Nephron progenitor cell (in vitro differentiated cells): Measurements from ENCODE around the gene MMP19.

ENCODE experiments used
- DNase-seq: peaks from one replicate; pipeline ENCODE4 v3.0.0; 2021
- H3K27ac Mint-ChIP-seq: 2 replicates; pipeline ENCODE4 v1.8.0; 2021; ENCODE audit warnings: mild to moderate bottlenecking, moderate library complexity, mixed read lengths
- H3K27me3 Mint-ChIP-seq: 2 replicates; pipeline ENCODE4 v1.8.0; 2021; ENCODE audit warnings: mild to moderate bottlenecking, low read depth, mixed read lengths; ENCODE audit not compliant: poor library complexity
- H3K36me3 Mint-ChIP-seq: 2 replicates; pipeline ENCODE4 v1.8.0; 2021; ENCODE audit warnings: low read depth, mixed read lengths
- H3K4me1 Mint-ChIP-seq: 2 replicates; pipeline ENCODE4 v1.8.0; 2021; ENCODE audit warnings: mixed read lengths
- H3K4me3 Mint-ChIP-seq: 2 replicates; pipeline ENCODE4 v1.8.0; 2021; ENCODE audit warnings: mild to moderate bottlenecking, moderate library complexity, mixed read lengths
- H3K9me3 Mint-ChIP-seq: 2 replicates; pipeline ENCODE4 v1.8.0; 2021; ENCODE audit warnings: mild to moderate bottlenecking, moderate library complexity, mixed read lengths
- TF ChIP-seq, protein P1 (sequence below): fragments of 200-600 bp; sonication (generic); IDR thresholded peaks from 2 replicates; pipeline ENCODE4 v1.5.0; 2021; ENCODE audit warnings: antibody characterized with exemption

Gene MMP19

DNA sequence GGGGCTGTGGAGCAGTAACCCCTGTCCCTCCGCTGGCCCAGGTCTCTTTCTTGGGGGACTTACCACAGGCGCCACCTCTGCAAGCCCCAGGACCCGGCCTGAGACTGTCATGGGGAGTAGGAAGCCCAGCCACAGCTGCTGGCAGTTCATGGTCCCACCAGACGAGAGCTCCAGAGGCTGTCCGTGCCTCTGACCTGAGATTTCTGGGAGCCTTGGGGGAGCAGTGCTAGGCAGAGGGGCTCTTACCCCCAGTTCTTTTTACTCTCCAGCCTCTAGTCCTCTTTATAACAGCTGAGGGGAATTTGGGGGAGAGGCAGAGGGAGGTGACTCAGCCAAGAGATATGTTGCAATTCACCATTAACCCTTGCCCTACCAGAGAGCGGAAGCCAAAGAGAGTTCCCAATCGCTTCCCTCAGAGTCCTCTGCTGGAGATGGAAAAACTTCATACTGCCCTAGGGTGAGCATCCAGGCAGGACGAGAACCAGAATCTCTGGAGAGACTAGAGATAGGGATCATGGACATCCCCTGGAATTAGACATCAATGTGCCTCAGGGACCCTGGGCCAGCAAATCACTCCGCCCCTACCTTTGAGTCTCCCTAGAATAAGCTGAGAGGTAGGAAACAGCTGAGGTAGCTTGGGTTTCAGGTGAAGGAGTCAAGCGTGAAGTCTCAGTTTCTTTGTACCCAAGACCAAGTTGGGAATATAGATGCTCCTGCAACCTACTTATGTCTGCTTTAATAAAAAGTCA, at the start of gene MMP19:
TSS of gene MMP19 (minus strand) at position 256 of the 749 bp plus-strand sequence. CDS start at position 150, 106 bp downstream.
- no peak for DNase-seq
- Mint-ChIP-seq H3K9me3 (no peaks in the 10 kb centered on the region), H3K27ac (peak within 1 kb of the TSS; percentile 89), H3K27me3 (no peaks in the 10 kb centered on the region), H3K36me3 (no peaks in the 10 kb centered on the region), H3K4me3 (no peak within 1 kb of the TSS), H3K4me1 (peaks cover 64% of the 10 kb centered on the region)
- TF ChIP-seq, protein P1, sequence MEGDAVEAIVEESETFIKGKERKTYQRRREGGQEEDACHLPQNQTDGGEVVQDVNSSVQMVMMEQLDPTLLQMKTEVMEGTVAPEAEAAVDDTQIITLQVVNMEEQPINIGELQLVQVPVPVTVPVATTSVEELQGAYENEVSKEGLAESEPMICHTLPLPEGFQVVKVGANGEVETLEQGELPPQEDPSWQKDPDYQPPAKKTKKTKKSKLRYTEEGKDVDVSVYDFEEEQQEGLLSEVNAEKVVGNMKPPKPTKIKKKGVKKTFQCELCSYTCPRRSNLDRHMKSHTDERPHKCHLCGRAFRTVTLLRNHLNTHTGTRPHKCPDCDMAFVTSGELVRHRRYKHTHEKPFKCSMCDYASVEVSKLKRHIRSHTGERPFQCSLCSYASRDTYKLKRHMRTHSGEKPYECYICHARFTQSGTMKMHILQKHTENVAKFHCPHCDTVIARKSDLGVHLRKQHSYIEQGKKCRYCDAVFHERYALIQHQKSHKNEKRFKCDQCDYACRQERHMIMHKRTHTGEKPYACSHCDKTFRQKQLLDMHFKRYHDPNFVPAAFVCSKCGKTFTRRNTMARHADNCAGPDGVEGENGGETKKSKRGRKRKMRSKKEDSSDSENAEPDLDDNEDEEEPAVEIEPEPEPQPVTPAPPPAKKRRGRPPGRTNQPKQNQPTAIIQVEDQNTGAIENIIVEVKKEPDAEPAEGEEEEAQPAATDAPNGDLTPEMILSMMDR, result no peak

- H3K27me3 Mint-ChIP-seq, result peaks cover 3% of the 10 kb centered on the region
- no peak overlapping the region for H3K4me3 Mint-ChIP-seq
- H3K27ac Mint-ChIP-seq, result no peak overlapping the region
- no peaks in the 10 kb centered on the region for H3K4me1 Mint-ChIP-seq
- TF ChIP-seq, protein P1, result no peak
- no peak for DNase-seq
- peaks cover 12% of the 10 kb centered on the region for H3K36me3 Mint-ChIP-seq
- H3K9me3 Mint-ChIP-seq, result peaks cover 8% of the 10 kb centered on the region
Measured at GRCh38 chr12:55891310-55891709, 48.6 kb upstream of the MMP19 start.

DNA sequence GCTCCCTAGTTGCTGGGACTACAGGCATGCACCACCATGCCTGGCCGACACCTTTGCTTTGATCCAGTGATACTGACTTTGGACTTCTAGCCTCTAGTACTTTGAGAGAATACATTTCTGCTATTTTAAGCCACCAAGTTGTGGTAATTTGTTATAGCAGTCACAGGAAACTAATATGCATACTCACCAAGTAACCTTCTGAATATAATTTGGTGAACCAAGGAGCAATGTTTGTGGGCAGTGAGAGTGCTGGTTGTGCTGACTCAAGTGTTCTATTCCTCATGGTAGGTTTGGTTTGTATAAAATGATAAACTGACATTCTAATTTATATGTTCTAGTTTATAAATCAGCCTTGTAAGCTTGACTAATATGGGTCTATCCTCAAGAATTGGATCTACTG, 42.4 kb upstream of the MMP19 start:
- Mint-ChIP-seq H3K4me3 (no peak overlapping the region), H3K36me3 (peaks cover 10% of the 10 kb centered on the region), H3K27ac (no peak overlapping the region), H3K27me3 (peaks cover 3% of the 10 kb centered on the region), H3K9me3 (peaks cover 8% of the 10 kb centered on the region), H3K4me1 (no peaks in the 10 kb centered on the region)
- TF ChIP-seq, protein P1, result no peak
- no peak for DNase-seq

DNA sequence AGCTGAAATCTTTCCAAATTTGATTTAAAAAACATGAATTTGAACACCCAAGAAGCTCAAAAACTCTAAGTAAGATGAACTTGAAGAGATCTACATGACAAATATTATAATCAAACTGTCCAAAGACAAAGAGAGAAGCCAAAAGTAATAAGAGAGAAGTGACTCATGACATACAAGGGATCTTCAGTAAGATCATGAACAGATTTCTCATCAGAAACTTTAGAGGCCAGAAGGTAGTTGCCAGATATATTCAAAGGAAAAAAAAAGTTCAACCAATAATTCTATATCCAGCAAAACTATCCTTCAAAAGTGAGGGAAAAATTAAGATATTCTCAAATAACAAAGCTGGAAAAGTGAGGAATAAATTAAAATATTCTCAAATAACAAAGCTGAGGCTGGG, 35.1 kb upstream of the MMP19 start:
- no peaks in the 10 kb centered on the region for H3K4me1 Mint-ChIP-seq
- no peak for DNase-seq
- peaks cover 15% of the 10 kb centered on the region for H3K36me3 Mint-ChIP-seq
- TF ChIP-seq, protein P1, result no peak
- H3K4me3 Mint-ChIP-seq, result no peak overlapping the region
- H3K27ac Mint-ChIP-seq, result no peak overlapping the region
- no peaks in the 10 kb centered on the region for H3K27me3 Mint-ChIP-seq
- H3K9me3 Mint-ChIP-seq, result peaks cover 28% of the 10 kb centered on the region

DNA sequence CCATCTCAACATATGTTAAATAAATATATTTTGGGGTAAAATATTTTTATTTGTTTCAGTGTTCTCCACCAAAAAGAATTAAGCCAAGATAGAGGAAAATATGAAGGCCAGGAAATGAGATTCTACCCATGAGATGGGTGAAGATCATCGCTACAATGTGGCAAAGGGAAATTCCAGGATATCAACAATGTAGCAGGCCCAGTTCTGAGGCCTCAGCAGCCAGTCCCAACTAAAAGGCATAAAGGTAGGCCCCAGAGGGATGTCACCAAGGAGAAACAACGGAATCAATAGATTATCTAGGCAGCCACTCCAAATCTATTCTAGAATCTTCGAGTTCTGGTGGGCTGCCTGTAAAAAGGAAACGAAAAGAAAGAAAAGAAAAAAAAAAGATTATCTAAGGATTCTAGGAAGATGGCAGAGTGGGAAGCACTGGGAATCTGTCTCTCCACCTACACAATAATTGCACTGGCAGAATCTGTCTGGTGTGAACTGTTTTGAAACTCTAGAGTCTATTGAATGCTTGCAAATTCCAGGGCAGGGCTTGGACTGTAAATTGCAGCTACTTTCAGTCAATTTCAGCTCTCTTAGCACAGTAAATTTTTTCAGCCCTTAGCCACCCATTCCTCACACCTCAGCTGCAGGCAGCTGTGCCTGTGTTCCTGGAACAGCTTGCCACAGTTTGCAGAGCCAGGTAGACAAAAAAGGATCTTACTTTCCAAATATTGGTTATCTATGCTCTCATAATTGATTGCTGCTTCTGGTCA, 33.1 kb upstream of the MMP19 start:
- Mint-ChIP-seq H3K27ac (no peak overlapping the region), H3K4me1 (no peaks in the 10 kb centered on the region), H3K27me3 (peaks cover 4% of the 10 kb centered on the region), H3K36me3 (peaks cover 10% of the 10 kb centered on the region), H3K9me3 (peaks cover 25% of the 10 kb centered on the region), H3K4me3 (no peak overlapping the region)
- no peak for DNase-seq
- TF ChIP-seq, protein P1, result no peak
